SK-N-SH treated with all-trans-retinoic acid at 6 μM for 48 hours (cell line): ENCODE data around the gene BEST1.

Experiments
- BACH2 ChIP-seq: fragments of 250-450 bp; sonication (Bioruptor Pico); IDR thresholded peaks from 2 replicates; pipeline ENCODE4 v1.9.0; 2021; ENCODE audit warnings: mild to moderate bottlenecking, borderline replicate concordance
- CREB5 ChIP-seq: fragments of 250-450 bp; sonication (Bioruptor Pico); IDR thresholded peaks from 2 replicates; pipeline ENCODE4 v1.5.1; 2020; ENCODE audit warnings: low read depth, mild to moderate bottlenecking, moderate library complexity
- ISL1 ChIP-seq: fragments of 250-450 bp; sonication (Bioruptor Pico); IDR thresholded peaks from 2 replicates; pipeline ENCODE4 v2.1.2; 2022; ENCODE audit warnings: mild to moderate bottlenecking, moderate library complexity
- TCF4 ChIP-seq: fragments of 250-450 bp; sonication (Bioruptor Pico); IDR thresholded peaks from 2 replicates; pipeline ENCODE4 v1.8.0; 2021; ENCODE audit warnings: mild to moderate bottlenecking, moderate library complexity, borderline replicate concordance
- ZFP3 ChIP-seq: fragments of 250-450 bp; sonication (Bioruptor Pico); IDR thresholded peaks from 2 replicates; pipeline ENCODE4 v1.5.0; 2020; ENCODE audit warnings: mild to moderate bottlenecking, moderate library complexity
- ZNF70 ChIP-seq: fragments of 450-650 bp; formaldehyde crosslinking; IDR thresholded peaks from 2 replicates; pipeline ENCODE4 v1.5.0; 2020; ENCODE audit warnings: mild to moderate bottlenecking, moderate library complexity
- ZNF8 ChIP-seq: fragments of 450-650 bp; formaldehyde crosslinking; IDR thresholded peaks from 2 replicates; pipeline ENCODE4 v1.5.0; 2020; ENCODE audit warnings: mild to moderate bottlenecking, moderate library complexity

DNA sequence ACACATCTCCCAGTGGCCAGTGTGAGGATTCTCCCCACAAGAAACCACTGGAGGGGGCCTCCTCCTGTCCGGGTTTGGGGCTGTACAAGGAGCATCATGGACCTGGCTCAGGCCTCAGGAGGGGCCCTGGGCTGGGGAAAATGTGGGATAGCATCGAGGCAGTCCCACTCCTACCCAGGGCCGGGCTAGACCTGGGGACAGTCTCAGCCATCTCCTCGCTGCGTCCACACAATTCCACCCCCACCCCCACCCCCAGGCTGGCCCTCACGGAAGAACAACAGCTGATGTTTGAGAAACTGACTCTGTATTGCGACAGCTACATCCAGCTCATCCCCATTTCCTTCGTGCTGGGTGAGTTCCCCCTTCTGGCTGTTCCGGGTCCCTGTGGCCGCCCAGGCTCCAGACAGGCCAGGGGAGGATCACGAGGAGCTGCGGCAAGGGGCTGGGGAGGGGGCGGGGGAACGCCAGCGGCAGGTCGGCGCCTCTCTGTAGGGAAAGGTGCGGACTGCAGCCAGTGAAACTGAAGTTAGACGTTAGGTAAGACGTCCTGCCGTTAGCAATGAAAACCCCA is 4.8 kb downstream of the BEST1 start:
- TF ChIP-seq ZNF8 (CRISPR knock-in tag) = no peak
- TF ChIP-seq BACH2 (CRISPR knock-in tag) = no peak
- no peak for TF ChIP-seq ZNF70
- no peak for TF ChIP-seq TCF4 (CRISPR knock-in tag)
- TF ChIP-seq ZFP3 (CRISPR knock-in tag) = no peak
- no peak for TF ChIP-seq CREB5
- no peak for TF ChIP-seq ISL1
